Transverse colon (tissue), 4 donors: Measurements from ENCODE around the gene SCN8A.

Experiments used
- CTCF ChIP-seq, 5 experiments: fragments of 200-600 bp in 3 of 5; fragments of 450-650 bp in 2 of 5; sonication (generic) in 3 of 5; IDR thresholded peaks; 1 replicate in 2 of 5; 2 replicates in 3 of 5; pipeline ENCODE4 v1.5.1; 2016 to 2017; ENCODE audit warnings: antibody characterized with exemption in 5 of 5, inconsistent platforms in 3 of 5, mild to moderate bottlenecking in 2 of 5, moderate library complexity in 1 of 5
- EP300 ChIP-seq: sonication (generic); formaldehyde crosslinking; IDR thresholded peaks from one replicate; pipeline ENCODE4 v1.6.1; 2017; ENCODE audit warnings: antibody characterized with exemption, low read depth
- POLR2AphosphoS5 ChIP-seq, 3 donors: sonication (generic); formaldehyde crosslinking; IDR thresholded peaks; one replicate each; pipeline ENCODE4 v1.6.1; 2016; ENCODE audit warnings: antibody characterized with exemption in 3 of 3

GRCh38 chr12:51836041-51836826 lies 245.2 kb downstream of the SCN8A start:
- no peak for TF ChIP-seq POLR2AphosphoS5 (IDR thresholded peaks at IDR 0.05)
- TF ChIP-seq EP300 = no peak
- TF ChIP-seq CTCF (IDR thresholded peaks at IDR 0.05) = no peak
